Measurements from ENCODE around the gene EDC4. TPM values are rescaled to one million over a fixed set of nuclear protein-coding genes. Genes with fewer than 3 reads are reported as not detected.
A peak's percentile ranks its signal among the peaks of the same experiment; 100 is the strongest.

The EDC4 gene
- total RNA-seq, 1 experiment from 2014 or later: 80.9 TPM

DNA sequence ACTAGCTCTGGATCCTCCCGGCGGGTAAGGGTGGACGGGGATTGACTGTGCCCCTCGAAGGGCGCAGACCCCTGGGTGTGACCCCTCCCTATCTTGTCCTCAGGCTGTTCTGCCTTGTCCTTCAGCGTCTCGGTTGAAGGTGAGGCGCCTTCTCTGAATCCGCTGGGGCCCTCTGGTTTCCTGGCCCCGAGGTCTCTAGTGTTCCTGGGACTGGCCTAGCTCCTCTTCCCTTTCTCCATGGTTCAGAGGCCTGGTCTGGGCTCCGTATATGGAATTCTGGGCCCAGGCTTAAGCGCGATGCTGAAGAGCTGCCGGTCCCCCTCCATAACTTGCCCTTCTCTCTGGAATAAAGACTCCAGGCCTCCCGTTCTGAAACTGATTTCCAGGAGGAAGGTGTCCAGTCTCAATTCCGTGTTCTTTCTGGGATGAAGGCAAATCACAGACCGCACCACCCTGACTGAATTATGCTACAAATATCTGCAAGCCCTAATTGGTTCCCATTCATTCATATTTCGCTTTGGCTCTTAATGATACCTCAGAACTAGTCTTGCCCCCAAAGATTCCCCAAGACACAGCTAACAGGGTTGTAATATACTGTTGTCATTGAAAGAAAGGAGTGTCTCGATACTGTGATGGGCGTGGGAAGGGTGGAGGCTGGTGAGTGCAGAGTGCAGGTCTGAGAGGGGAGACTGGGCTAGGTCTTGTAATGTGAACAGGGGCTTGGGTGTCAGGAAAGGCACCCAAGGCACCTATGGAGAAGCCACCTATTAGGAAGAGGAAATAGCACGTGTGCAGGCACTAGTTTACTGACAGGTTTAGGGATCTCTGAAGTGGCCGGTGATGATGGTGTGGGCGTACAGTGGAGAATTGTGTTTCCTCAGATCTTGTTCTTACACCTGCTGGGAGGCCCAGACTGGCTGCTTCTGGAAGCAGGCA is 851 bp downstream of the EDC4 start:
- in situ Hi-C loops (cut with HindIII; ENCODE audit: low sequenced_read_pairs): no loop called here
- DNase-seq (ENCODE audit: low spot score): peak; percentile 18

GRCh38 chr16:67874372-67874771 is 1.5 kb downstream of the EDC4 start:
- DNase-seq (ENCODE audit: low spot score): no peak
- in situ Hi-C loops (cut with HindIII; ENCODE audit: low sequenced_read_pairs): no loop called here

GRCh38 chr16:67877064-67877463 is 4.2 kb downstream of the EDC4 start:
- DNase-seq (ENCODE audit: low spot score): no peak
- in situ Hi-C loops (cut with HindIII; ENCODE audit: low sequenced_read_pairs): loop anchor here (5.0 to 25.0 kb wide), 2 partner anchors 55 to 190 kb away; no protein-coding TSS in a partner anchor

GRCh38 chr16:67878232-67878631 is 5.4 kb downstream of the EDC4 start:
- in situ Hi-C loops (cut with HindIII; ENCODE audit: low sequenced_read_pairs): loop anchor here (5.0 to 25.0 kb wide), 2 partner anchors 56 to 191 kb away; no protein-coding TSS in a partner anchor

DNA sequence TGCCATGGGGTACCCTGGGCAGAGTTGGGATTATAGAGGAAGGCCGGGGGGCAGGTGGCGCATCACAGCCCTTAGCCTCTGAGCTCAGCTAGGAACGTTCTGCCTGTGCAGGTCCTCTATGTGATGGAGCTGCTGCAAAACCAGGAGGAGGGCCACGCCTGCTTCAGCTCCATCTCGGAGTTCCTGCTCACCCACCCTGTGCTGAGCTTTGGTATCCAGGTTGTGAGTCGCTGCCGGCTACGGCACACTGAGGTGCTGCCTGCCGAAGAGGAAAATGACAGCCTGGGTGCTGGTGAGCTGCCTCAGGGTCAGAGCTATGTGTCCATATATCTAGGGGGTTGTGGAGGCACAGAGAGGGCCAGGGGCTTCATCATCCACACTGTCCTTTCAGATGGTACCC is 6.0 kb downstream of the EDC4 start:
- DNase-seq (ENCODE audit: low spot score): no peak
- in situ Hi-C loops (cut with HindIII; ENCODE audit: low sequenced_read_pairs): loop anchor here (5.0 to 25.0 kb wide), 2 partner anchors 57 to 192 kb away; no protein-coding TSS in a partner anchor

More at GRCh38 chr16:67878232-67878631, 5.4 kb downstream of the EDC4 start:
- no peak for DNase-seq (ENCODE audit: low spot score)

DNA sequence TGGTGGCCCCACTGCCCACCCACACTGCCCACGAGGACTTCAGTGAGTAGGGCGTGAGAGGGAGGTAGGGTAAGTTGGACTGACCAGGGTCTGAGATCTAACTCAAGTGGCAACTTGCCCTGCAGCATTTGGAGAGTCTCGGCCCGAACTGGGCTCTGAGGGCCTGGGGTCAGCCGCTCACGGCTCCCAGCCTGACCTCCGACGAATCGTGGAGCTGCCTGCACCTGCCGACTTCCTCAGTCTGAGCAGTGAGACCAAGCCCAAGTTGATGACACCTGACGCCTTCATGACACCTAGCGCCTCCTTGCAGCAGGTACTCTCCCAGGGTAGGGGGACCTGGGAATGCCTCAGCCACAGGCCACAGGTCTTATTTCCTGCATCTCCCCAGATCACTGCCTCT is 6.6 kb downstream of the EDC4 start:
- in situ Hi-C loops (cut with HindIII; ENCODE audit: low sequenced_read_pairs): loop anchor here (5.0 to 25.0 kb wide), 2 partner anchors 57 to 192 kb away; no protein-coding TSS in a partner anchor
- DNase-seq (ENCODE audit: low spot score): no peak

- in situ Hi-C loops (cut with HindIII; ENCODE audit: low sequenced_read_pairs): loop anchor here (5.0 to 25.0 kb wide), 2 partner anchors 58 to 193 kb away; no protein-coding TSS in a partner anchor
- DNase-seq (ENCODE audit: low spot score): no peak
Observed at GRCh38 chr16:67879936-67880335, 7.1 kb downstream of the EDC4 start.

DNA sequence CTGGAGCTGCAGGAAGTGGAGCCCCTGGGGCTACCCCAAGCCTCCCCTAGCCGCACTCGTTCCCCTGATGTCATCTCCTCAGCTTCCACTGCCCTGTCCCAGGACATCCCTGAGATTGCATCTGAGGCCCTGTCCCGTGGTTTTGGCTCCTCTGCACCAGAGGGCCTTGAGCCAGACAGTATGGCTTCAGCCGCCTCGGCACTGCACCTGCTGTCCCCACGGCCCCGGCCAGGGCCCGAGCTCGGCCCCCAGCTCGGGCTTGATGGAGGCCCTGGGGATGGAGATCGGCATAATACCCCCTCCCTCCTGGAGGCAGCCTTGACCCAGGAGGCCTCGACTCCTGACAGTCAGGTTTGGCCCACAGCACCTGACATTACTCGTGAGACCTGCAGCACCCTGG is 7.7 kb downstream of the EDC4 start:
- in situ Hi-C loops (cut with HindIII; ENCODE audit: low sequenced_read_pairs): loop anchor here (25.0 kb wide), 1 partner anchor 193 kb away; no protein-coding TSS in a partner anchor
- DNase-seq (ENCODE audit: low spot score): no peak

DNA sequence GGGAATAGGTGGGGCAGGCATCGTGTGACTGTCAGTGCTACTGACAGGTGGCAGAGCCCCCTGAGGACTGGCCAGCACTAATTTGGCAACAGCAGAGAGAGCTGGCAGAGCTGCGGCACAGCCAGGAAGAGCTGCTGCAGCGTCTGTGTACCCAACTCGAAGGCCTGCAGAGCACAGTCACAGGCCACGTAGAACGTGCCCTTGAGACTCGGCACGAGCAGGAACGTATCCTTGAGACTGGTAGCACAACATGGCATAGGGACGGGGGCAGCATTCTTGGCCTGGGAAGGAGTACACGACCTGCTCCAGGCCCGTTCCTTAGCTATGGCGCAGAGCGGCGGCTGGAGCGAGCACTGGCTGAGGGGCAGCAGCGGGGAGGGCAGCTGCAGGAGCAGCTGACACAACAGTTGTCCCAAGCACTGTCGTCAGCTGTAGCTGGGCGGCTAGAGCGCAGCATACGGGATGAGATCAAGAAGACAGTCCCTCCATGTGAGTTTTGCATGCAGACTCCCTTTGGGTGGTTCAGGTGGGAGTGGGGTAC is 8.8 kb downstream of the EDC4 start:
- peak; percentile 89 for DNase-seq (ENCODE audit: low spot score)
- in situ Hi-C loops (cut with HindIII; ENCODE audit: low sequenced_read_pairs): loop anchor here (25.0 kb wide), 1 partner anchor 194 kb away; no protein-coding TSS in a partner anchor

DNA sequence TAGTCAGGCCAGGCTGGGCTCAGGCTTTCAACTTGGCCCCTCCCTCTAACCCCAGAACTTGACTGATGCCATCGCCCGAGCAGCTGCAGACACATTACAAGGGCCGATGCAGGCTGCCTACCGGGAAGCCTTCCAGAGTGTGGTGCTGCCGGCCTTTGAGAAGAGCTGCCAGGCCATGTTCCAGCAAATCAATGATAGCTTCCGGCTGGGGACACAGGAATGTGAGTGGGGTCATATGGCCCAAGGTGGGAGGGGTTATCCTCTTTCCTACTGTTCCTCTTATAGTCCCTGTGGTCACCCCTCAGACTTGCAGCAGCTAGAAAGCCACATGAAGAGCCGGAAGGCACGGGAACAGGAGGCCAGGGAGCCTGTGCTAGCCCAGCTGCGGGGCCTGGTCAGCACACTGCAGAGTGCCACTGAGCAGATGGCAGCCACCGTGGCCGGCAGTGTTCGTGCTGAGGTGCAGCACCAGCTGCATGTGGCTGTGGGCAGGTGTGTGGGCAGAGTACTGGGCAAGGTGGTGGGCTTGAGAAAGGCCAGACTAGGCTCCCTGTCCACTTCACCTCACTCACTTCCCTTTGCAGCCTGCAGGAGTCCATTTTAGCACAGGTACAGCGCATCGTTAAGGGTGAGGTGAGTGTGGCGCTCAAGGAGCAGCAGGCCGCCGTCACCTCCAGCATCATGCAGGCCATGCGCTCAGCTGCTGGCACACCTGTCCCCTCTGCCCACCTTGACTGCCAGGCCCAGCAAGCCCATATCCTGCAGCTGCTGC is 9.7 kb downstream of the EDC4 start:
- DNase-seq (ENCODE audit: low spot score): peak; percentile 16
- in situ Hi-C loops (cut with HindIII; ENCODE audit: low sequenced_read_pairs): loop anchor here (25.0 kb wide), 1 partner anchor 195 kb away; no protein-coding TSS in a partner anchor

- DNase-seq (ENCODE audit: low spot score): no peak
Observed at GRCh38 chr16:67883146-67883871, 10.5 kb downstream of the EDC4 start.

GRCh38 chr16:67883872-67884261 is 11.0 kb downstream of the EDC4 start:
- in situ Hi-C loops (cut with HindIII; ENCODE audit: low sequenced_read_pairs): loop anchor here (25.0 kb wide), 1 partner anchor 197 kb away; no protein-coding TSS in a partner anchor
- peak; percentile 51 for DNase-seq (ENCODE audit: low spot score)

More at GRCh38 chr16:67883146-67883871, 10.5 kb downstream of the EDC4 start:
- in situ Hi-C loops (cut with HindIII; ENCODE audit: low sequenced_read_pairs): loop anchor here (25.0 kb wide), 1 partner anchor 196 kb away; no protein-coding TSS in a partner anchor

DNA sequence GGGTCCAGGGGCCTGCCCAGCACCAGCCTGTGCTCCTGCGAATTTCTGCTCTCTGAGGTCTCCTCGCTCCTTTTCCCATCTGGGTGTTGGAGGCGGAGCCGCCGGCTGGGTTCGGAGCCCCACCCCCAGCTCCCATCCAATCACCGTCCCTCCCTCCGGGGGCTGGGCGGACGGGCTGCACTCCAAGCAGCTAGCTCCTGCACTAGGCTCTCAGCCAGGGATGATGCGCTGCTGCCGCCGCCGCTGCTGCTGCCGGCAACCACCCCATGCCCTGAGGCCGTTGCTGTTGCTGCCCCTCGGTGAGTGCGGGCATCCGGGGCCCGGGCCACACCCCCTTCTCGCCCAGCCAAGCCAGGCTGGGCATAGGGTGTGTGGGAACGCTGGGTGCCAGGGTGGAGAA is 11.8 kb downstream of the EDC4 start, which contains the start of gene NRN1L:
TSS of gene NRN1L (plus strand) at position 202 of the 400 bp plus-strand sequence. CDS start at position 221, 19 bp downstream.
- peak; percentile 89 for DNase-seq (ENCODE audit: low spot score)
- in situ Hi-C loops (cut with HindIII; ENCODE audit: low sequenced_read_pairs): loop anchor here (25.0 kb wide), 1 partner anchor 197 kb away; no protein-coding TSS in a partner anchor

DNA sequence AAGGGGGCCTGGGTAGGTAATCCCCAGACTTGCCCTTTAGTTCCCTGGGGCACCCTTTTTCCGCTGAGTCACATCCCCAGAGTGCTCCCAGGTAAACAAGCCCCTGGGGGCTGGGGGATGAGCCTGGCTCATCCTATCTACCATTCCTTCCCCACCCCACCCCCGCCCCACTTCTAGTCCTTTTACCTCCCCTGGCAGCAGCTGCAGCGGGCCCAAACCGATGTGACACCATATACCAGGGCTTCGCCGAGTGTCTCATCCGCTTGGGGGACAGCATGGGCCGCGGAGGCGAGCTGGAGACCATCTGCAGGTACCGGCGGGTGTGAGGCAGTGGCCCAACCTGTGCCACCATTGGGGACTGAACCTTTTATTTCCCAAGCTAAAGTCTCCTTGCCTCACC is 12.7 kb downstream of the EDC4 start:
- DNase-seq (ENCODE audit: low spot score): no peak
- in situ Hi-C loops (cut with HindIII; ENCODE audit: low sequenced_read_pairs): loop anchor here (25.0 kb wide), 1 partner anchor 198 kb away; no protein-coding TSS in a partner anchor

DNA sequence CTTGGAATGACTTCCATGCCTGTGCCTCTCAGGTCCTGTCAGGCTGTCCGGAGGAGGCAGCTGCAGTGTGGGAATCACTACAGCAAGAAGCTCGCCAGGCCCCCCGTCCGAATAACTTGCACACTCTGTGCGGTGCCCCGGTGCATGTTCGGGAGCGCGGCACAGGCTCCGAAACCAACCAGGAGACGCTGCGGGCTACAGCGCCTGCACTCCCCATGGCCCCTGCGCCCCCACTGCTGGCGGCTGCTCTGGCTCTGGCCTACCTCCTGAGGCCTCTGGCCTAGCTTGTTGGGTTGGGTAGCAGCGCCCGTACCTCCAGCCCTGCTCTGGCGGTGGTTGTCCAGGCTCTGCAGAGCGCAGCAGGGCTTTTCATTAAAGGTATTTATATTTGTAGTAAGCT is 13.1 kb downstream of the EDC4 start:
- in situ Hi-C loops (cut with HindIII; ENCODE audit: low sequenced_read_pairs): loop anchor here (25.0 kb wide), 1 partner anchor 199 kb away; no protein-coding TSS in a partner anchor

GRCh38 chr16:67886387-67886786 is 13.5 kb downstream of the EDC4 start:
- in situ Hi-C loops (cut with HindIII; ENCODE audit: low sequenced_read_pairs): loop anchor here (25.0 kb wide), 1 partner anchor 199 kb away; no protein-coding TSS in a partner anchor
- DNase-seq (ENCODE audit: low spot score): no peak

More for the DNA sequence above, 13.1 kb downstream of the EDC4 start:
- no peak for DNase-seq (ENCODE audit: low spot score)

DNA sequence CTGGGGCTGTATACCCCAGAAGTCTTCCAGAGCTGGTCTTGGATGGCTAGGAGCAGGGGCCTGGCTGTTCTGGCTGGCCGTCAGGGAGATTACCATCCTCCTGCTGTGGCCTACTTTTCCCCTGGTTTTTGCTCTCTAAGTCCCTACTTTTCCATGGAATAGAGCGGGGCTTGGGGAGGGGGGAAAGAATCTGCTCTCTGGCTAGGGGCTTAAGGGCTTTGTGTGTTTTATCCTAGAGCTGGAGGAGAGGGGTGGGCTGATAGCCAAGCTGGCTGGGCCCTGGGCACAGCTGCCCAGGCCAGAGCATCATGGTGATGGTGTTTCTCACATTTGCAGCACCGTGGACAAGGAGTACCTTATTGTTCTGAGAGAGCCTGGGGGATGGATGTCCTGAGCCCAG is 15.5 kb downstream of the EDC4 start:
- in situ Hi-C loops (cut with HindIII; ENCODE audit: low sequenced_read_pairs): loop anchor here (25.0 kb wide), 1 partner anchor 201 kb away; no protein-coding TSS in a partner anchor
- no peak for DNase-seq (ENCODE audit: low spot score)

DNA sequence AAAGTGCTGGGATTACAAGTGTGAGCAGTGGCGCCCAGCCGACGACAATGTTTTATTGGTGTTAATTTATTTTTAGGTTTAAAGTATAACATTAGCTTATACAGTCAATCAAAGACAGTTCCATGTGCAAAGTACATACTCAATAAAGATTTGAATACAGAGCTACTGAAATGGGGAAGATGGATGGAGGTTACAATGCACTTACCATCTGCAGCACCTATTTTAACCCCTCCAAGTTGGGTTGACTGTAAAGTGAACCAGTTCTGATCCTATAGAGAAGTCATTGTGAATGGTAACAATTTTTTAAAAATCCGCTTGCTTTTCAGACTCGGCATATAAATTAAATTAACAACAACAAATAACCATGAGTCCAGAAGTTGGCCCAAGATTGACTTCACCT is 19.5 kb downstream of the EDC4 start:
- no peak for DNase-seq (ENCODE audit: low spot score)
- in situ Hi-C loops (cut with HindIII; ENCODE audit: low sequenced_read_pairs): loop anchor here (25.0 kb wide), 1 partner anchor 205 kb away; no protein-coding TSS in a partner anchor
